Thyroid gland (tissue), 4 donors: ENCODE measurements around the gene MLANA.

Source experiments
- CTCF ChIP-seq, 6 experiments: fragments of 200-600 bp in 3 of 6; fragments of 450-650 bp in 3 of 6; sonication (generic) in 3 of 6; IDR thresholded peaks; one replicate each; pipeline ENCODE4 v1.5.1; 2016 to 2019; ENCODE audit warnings: antibody characterized with exemption in 6 of 6, mild to moderate bottlenecking in 2 of 6, inconsistent platforms in 1 of 6, moderate library complexity in 1 of 6
- POLR2A ChIP-seq, 2 donors: fragments of 450-650 bp; IDR thresholded peaks; one replicate each; pipeline ENCODE4 v1.6.1; 2017; ENCODE audit warnings: antibody characterized with exemption in 2 of 2, mild to moderate bottlenecking in 2 of 2, moderate library complexity in 1 of 2

GRCh38 chr9:5873439-5873838 lies 17.2 kb upstream of the MLANA start:
- TF ChIP-seq POLR2A (IDR thresholded peaks at IDR 0.05): no peak
- no peak for TF ChIP-seq CTCF (IDR thresholded peaks at IDR 0.05)
